UCSD-AML1 (cell line): Measurements from ENCODE around the gene ADH1C.
"Not testable (repeated sequence)": the region's sequence is repeated elsewhere in the genome, so short reads cannot be mapped to it uniquely, and the experiment has no call there.

ENCODE experiments used
- DNase-seq: peaks from one replicate; lab custom pipeline; 2025; ENCODE audit not compliant: unreplicated experiment; lab: John Stamatoyannopoulos, UW

Gene ADH1C

DNA sequence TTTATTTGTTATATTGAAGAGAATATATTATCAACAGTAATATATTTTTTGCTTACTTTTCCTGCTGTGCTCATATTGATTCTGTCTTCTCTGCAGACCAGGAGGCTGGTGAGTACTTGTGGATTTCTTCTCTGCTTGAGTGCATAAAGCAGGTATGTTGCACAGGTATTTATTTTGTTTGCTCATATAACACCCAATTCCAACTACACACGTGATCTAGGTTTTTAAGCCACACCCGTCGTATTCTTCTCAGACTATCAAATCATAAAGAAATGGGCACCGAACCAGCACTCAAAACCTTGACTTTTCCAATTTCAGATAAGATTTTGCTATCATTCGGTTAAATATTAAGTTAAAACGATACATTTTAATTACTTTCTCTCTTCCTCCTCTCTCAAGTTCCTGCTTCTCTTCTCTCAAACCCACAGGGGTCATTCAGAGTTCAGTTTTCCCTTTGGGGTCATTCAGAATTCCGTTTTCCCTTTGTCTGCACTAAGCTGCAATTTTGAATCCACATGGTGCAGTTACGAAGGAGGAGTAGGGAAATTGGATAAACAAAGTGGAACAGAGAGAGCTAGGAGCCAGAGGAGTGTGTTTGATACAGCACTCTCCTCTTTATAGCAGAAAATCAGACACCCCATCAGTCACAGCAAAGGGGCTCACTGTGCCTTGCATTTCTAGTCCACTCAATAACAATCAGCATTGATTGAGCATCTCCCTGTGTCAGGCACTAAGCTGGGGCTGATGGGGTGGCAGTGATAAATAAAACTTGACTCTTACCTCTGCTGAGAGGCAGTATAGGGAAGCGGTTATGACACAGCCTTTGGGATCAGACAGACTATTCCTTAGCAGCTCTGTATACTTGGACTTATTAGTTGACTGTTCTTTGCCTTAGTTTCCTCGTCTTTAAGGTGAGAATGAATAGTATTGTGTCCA is at the start of gene ADH1C:
ADH1C (minus strand) TSS at position 145 of the 936 bp plus-strand sequence; CDS start at position 74, 71 bp downstream.
- DNase-seq: no peak

GRCh38 chr4:99400831-99401230 is 48.3 kb upstream of the ADH1C start:
- DNase-seq: no peak

DNA sequence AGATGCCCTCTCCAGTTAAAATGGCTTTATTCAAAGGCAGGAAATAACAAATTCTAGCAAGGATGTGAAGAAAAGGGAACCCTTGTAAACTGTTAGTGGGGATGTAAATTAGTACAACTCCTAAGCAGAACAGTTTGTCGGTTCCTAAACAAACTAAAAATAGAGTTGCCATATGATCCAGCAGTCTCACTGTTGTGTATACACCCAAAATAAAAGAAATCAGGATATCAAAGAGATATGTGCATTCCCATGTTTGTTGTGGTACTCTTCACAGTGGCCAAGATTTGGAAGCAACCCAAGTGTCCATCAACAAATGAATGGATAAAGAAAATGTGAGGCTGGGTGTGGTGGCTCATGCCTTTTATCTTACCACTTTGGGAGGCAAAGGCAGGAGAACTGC is 46.5 kb upstream of the ADH1C start:
- no peak for DNase-seq

GRCh38 chr4:99395595-99396364 is 43.2 kb upstream of the ADH1C start:
- DNase-seq: no peak

DNA sequence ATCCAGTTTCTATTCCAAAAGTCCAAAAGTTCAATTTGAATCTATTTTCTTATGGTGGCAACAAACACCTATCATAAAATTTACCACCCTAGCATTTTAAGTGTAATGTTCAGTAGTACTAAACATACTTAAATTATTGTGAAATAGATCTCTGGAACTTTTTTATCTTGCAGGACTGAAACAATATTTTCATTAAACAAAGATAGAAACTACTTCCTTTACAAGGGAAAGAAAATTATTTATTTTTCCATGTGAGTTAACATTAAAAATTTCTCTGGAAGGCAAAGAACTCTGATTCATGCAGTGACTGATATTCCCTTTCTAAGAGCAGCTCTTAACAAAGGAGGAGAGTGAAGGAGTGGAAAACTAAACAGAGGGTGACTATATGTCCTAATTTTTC is 42.4 kb upstream of the ADH1C start:
- no peak for DNase-seq

- no peak for DNase-seq
These were observed 37.5 kb upstream of the ADH1C start for GRCh38 chr4:99390055-99390454.

- no peak for DNase-seq
These were observed 37.1 kb upstream of the ADH1C start for GRCh38 chr4:99389606-99390005.

GRCh38 chr4:99383833-99384392 is 31.4 kb upstream of the ADH1C start:
- DNase-seq: no peak

DNA sequence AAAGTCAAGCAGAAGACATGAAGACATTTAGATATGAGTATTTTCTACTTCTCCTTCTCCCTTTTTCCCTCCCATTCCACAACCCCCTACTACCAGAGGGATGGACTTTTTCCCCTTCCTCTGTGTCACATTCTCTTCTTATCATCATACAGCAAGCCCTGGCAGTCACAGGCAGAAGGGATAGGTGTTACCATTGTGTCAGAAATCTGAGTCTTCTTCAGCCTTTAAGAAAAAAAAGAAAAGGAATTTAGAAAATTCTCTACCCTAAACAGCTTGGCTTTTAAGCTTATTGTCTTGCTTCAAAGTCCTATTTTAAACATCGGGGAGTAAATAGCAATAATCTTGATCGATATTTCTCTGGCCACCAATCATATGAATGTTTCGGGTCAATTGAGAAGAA is 30.9 kb upstream of the ADH1C start:
- DNase-seq: no peak

- DNase-seq: no peak
These were observed 30.3 kb upstream of the ADH1C start for GRCh38 chr4:99382745-99383360.

- no peak for DNase-seq
These were observed 29.1 kb upstream of the ADH1C start for GRCh38 chr4:99381588-99382175.

DNA sequence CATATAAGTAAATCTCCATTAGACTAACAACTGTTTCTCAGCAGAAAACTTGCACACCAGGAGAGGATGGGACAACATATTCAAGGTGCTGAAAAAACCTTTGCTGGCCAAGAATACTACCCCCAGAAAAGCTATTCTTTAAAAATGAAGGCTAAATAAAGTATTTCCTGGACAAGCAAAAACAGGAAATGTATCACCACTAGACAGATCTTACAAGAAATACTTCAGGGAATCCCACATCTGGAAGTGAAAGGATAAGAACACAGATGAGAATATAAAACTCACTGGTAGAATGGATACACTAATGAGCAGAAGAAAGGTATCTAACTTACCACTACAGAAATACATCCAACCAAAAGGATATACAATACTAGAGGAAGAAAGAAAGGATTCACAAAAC is 27.0 kb upstream of the ADH1C start:
- no peak for DNase-seq

GRCh38 chr4:99378876-99379275 is 26.3 kb upstream of the ADH1C start:
- DNase-seq: no peak

DNA sequence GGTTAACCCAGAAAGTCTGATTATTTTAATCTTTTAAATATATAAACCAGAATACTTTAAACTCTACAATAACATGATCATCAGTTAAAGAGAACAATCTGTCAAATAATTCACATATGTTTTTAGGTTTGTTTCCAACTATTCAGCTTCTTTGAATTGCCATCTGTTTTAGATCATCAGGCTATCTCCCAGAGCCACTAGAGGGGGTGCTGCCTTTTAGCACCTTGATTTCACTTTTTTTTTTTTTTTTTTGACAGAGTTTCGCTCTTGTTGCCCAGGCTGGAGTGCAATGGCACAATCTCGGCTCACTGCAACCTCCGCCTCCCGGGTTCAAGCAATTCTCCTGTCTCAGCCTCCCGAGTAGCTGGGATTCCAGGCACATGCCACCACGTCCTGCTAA is 24.8 kb upstream of the ADH1C start:
- DNase-seq: not testable (repeated sequence)

- DNase-seq: not testable (repeated sequence)
These were observed 19.9 kb upstream of the ADH1C start for GRCh38 chr4:99372464-99372863.

- DNase-seq: not testable (repeated sequence)
These were observed 15.3 kb upstream of the ADH1C start for GRCh38 chr4:99367817-99368216.

DNA sequence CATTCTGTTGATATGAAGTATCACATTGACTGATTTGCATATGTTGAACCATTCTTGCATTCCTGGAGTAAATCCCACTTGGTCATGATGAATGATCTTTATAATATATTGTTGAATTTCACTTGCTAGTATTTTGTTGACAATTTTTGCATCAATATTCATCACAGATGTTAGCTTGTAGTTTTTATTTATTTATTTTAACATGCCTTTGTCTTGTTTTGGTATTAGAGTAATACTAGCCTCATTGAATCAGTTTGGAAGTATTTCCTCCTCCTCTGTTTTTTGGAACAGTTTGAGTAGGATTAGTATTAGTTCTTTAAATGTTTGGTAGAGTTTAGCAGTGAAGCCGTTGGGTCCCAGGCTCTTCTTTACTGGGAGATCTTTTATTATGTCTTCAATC is 13.9 kb upstream of the ADH1C start:
- DNase-seq: no peak

GRCh38 chr4:99362768-99363167 is 10.2 kb upstream of the ADH1C start:
- no peak for DNase-seq

GRCh38 chr4:99361899-99362275 is 9.3 kb upstream of the ADH1C start:
- DNase-seq: no peak

DNA sequence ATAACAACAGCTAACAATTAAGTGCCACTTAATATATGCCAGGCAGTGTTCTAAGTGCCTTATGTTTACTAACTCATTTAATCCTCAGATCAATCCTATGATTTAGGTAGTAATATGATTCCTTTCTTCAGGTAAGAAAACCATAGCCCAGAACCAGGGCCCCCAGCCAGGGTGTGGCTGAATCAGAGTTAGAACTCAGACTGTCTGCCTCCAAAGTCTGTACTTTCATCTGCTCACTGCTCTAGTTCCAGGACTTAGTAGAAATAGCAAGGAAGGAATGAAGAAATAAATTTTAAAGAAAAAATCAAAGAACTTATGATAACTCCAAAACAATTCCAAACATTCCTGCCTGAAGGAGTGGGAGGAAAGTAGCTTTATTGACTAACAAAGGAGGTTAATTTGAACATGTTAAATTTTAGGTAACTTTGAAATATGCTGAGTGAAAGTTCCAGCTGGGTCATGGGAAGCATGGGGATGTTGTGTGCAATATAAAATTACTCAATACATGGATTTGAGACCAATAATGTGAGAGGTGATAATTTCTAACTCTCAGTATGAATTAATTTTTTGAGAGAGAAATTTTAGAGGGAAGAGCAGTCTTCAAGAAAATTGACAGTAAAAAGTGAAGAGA is 8.8 kb upstream of the ADH1C start:
- no peak for DNase-seq
